Trophoblast cell (in vitro differentiated cells and primary cell): ENCODE measurements around the gene ANGPT4.
A peak's percentile ranks its signal among the peaks of the same experiment; 100 is the strongest.

ENCODE experiments used
- DNase-seq, 2 donors: peaks; one replicate each; pipeline ENCODE4 v3.0.0-alpha.2; 2016
- H2AFZ ChIP-seq: 2 replicates; pipeline ENCODE4 v1.6.1; 2013; ENCODE audit warnings: low read length, moderate library complexity, mild to moderate bottlenecking; ENCODE audit not compliant: insufficient read depth, poor library complexity
- H2AK5ac ChIP-seq: 2 replicates; pipeline ENCODE4 v1.6.1; 2013; ENCODE audit warnings: mild to moderate bottlenecking, low read length
- H2BK120ac ChIP-seq: 2 replicates; pipeline ENCODE4 v1.6.1; 2013; ENCODE audit warnings: low read length, mild to moderate bottlenecking, moderate library complexity; ENCODE audit not compliant: insufficient read depth, poor library complexity
- H2BK12ac ChIP-seq: 2 replicates; pipeline ENCODE4 v1.6.1; 2013; ENCODE audit warnings: mild to moderate bottlenecking, low read length, moderate library complexity
- H2BK5ac ChIP-seq: 2 replicates; pipeline ENCODE4 v1.6.1; 2013; ENCODE audit warnings: low read length, low read depth, moderate library complexity, mild to moderate bottlenecking; ENCODE audit not compliant: poor library complexity
- H3K14ac ChIP-seq: 2 replicates; pipeline ENCODE4 v1.6.1; 2013; ENCODE audit warnings: mild to moderate bottlenecking, low read length
- H3K18ac ChIP-seq: 2 replicates; pipeline ENCODE4 v1.6.1; 2013; ENCODE audit warnings: mild to moderate bottlenecking, low read length
- H3K23ac ChIP-seq: 2 replicates; pipeline ENCODE4 v1.6.1; 2013; ENCODE audit warnings: low read length
- H3K27ac ChIP-seq: 2 replicates; pipeline ENCODE4 v1.5.1; 2013; ENCODE audit warnings: low read depth, mild to moderate bottlenecking, inconsistent platforms, low read length, moderate library complexity
- H3K27me3 ChIP-seq: 2 replicates; pipeline ENCODE4 v1.6.1; 2013; ENCODE audit warnings: inconsistent platforms, mild to moderate bottlenecking, low read length, moderate library complexity; ENCODE audit not compliant: insufficient read depth
- H3K36me3 ChIP-seq, 2 experiments: 1 replicate in 1 of 2; 2 replicates in 1 of 2; pipeline ENCODE4 v1.6.1; 2013; ENCODE audit warnings: low read length in 2 of 2, mild to moderate bottlenecking in 2 of 2, moderate library complexity in 1 of 2; ENCODE audit not compliant: insufficient read depth in 2 of 2, control insufficient read depth in 1 of 2
- H3K4ac ChIP-seq: 2 replicates; pipeline ENCODE4 v1.6.1; 2013; ENCODE audit warnings: low read depth, mild to moderate bottlenecking, low read length, moderate library complexity
- H3K4me1 ChIP-seq, 2 experiments: 1 replicate in 1 of 2; 2 replicates in 1 of 2; pipeline ENCODE4 v1.6.1; 2013; ENCODE audit warnings: low read length in 2 of 2, mild to moderate bottlenecking in 2 of 2, moderate library complexity in 1 of 2; ENCODE audit not compliant: insufficient read depth in 2 of 2, control insufficient read depth in 1 of 2
- H3K4me2 ChIP-seq: 2 replicates; pipeline ENCODE4 v1.6.1; 2013; ENCODE audit warnings: inconsistent platforms, mild to moderate bottlenecking, low read length, moderate library complexity
- H3K4me3 ChIP-seq: 2 replicates; pipeline ENCODE4 v1.5.1; 2013; ENCODE audit warnings: mild to moderate bottlenecking, low read depth, low read length, inconsistent platforms
- H3K79me1 ChIP-seq: one replicate; pipeline ENCODE4 v1.6.1; 2013; ENCODE audit warnings: low read length
- H3K79me2 ChIP-seq: 2 replicates; pipeline ENCODE4 v1.6.1; 2013; ENCODE audit warnings: low read length, mild to moderate bottlenecking; ENCODE audit not compliant: control insufficient read depth, insufficient read depth, poor library complexity
- H3K9ac ChIP-seq: 2 replicates; pipeline ENCODE4 v1.6.1; 2013; ENCODE audit warnings: mild to moderate bottlenecking, low read length
- H3K9me3 ChIP-seq: 2 replicates; pipeline ENCODE4 v1.6.1; 2013; ENCODE audit warnings: low read depth, mild to moderate bottlenecking, control low read depth, inconsistent platforms, low read length; ENCODE audit not compliant: insufficient read depth
- H4K12ac ChIP-seq: 2 replicates; pipeline ENCODE4 v1.6.1; 2013; ENCODE audit warnings: low read depth, mild to moderate bottlenecking, low read length, moderate library complexity
- H4K8ac ChIP-seq: 2 replicates; pipeline ENCODE4 v1.6.1; 2013; ENCODE audit warnings: low read depth, mild to moderate bottlenecking, low read length, moderate library complexity
- H4K91ac ChIP-seq: one replicate; pipeline ENCODE4 v1.6.1; 2013; ENCODE audit warnings: low read depth, mild to moderate bottlenecking, low read length, moderate library complexity
- WGBS: extraction: QIAGEN DNeasy Blood & Tissue Kit; methylation state at CpG from one replicate; pipeline ENCODE4 v1.1.7; 2013; ENCODE audit warnings: missing lambda C conversion rate; ENCODE audit not compliant: insufficient read length, insufficient coverage; ENCODE audit errors: extremely low coverage; 5-methylcytosine and 5-hydroxymethylcytosine counted together

The ANGPT4 gene

DNA sequence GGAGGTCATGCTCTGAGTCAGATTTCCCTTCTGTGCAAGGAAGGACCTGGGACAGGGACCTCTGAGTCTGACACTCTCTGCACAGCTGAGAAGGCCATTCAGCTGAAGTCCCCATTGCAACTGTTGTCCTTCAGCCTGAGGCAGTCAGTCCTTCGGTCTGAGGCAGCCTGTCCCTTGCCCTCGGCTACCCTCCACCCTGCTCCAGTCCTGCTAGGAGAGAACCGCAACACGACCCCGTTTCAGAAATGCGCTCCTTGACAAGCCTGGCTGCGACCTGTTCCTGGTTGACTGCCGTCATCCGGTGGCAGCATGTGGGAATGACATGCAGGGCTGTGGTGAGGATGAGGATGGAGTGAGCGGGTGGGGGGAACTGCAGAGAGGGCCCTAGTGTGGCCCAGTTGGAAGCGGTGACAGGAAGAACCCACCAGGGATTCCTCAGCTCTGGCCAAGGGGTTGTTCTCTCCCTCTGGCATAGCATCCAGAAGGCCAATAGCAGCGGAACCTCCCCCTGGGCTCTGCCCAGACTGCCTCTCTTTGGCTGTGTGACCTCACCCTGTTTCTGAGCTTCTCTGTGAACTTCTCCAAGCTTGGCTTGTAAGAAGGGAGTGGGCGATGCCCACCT, 40.3 kb upstream of the ANGPT4 start:
- H2AK5ac ChIP-seq: no peak overlapping the region
- peak; percentile 63 to 82 for DNase-seq
- no peak overlapping the region for H3K18ac ChIP-seq
- no peak overlapping the region for H3K4ac ChIP-seq
- H3K9ac ChIP-seq: no peak overlapping the region
- no peak overlapping the region for H3K4me2 ChIP-seq
- H2BK5ac ChIP-seq: no peak overlapping the region
- no peaks in the 10 kb centered on the region for H3K9me3 ChIP-seq
- no peak overlapping the region for H2AFZ ChIP-seq
- H3K79me2 ChIP-seq: no peaks in the 10 kb centered on the region
- H4K12ac ChIP-seq: no peak overlapping the region
- H2BK12ac ChIP-seq: no peak overlapping the region
- H3K79me1 ChIP-seq: no peaks in the 10 kb centered on the region
- no peaks in the 10 kb centered on the region for H3K27me3 ChIP-seq
- no peak overlapping the region for H4K91ac ChIP-seq
- peaks cover 3 to 6% of the 10 kb centered on the region in 2 experiments for H3K4me1 ChIP-seq
- no peaks in the 10 kb centered on the region for H3K36me3 ChIP-seq
- H4K8ac ChIP-seq: no peak overlapping the region
- WGBS: no CpG with 5 or more reads among the region's 13 CpGs
- H3K14ac ChIP-seq: no peak overlapping the region
- H2BK120ac ChIP-seq: no peak overlapping the region
- no peak overlapping the region for H3K4me3 ChIP-seq
- H3K27ac ChIP-seq: no peak overlapping the region
- no peak overlapping the region for H3K23ac ChIP-seq

DNA sequence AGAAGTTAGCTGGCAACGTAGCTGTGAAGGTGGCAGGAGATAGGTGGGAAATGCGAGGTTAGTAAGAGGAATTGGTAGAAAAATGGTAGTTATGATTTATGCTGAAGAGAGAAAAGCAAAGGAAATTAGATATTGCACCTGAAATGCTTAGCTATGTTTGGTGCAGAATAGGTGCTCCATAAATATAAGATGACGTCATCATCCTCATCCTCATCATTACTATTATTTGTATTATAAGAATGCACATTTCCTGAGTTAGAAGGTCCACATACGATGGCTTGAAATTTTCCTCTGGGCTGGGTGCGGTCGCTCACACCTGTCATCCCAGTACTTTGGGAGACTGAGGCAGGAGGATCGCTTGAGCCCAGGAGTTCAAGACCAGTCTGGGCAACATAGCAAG, 39.5 kb upstream of the ANGPT4 start:
- 100% methylated on average over 1 of the region's 7 CpGs for WGBS
- H3K36me3 ChIP-seq: no peaks in the 10 kb centered on the region

DNA sequence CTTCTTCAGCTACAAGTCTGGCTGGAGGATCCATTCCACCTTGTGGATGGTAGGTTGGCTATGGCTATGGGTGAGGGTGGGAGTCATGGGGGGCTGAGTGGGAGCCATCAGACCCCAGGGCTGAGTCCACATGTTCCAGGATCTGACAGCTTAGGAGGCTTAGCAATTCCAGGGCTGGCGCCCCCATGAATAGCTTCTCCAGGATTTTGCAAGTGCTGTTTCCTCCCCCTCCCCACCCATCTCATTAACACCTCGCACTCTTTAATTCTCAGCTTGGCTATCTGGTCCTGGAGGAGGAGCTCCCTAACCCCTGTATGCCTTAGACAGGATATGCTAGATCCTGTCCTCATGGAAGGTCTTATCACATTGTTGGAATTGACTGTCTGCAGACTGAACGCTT, 39.0 kb upstream of the ANGPT4 start:
- no peak overlapping the region for H3K27ac ChIP-seq
- H3K27me3 ChIP-seq: no peaks in the 10 kb centered on the region
- no peak overlapping the region for H4K12ac ChIP-seq
- no peak overlapping the region for H3K23ac ChIP-seq
- no peak for DNase-seq
- H3K14ac ChIP-seq: no peak overlapping the region
- H2BK120ac ChIP-seq: no peak overlapping the region
- no CpG with 5 or more reads among the region's 3 CpGs for WGBS
- no peak overlapping the region for H3K18ac ChIP-seq
- no peaks in the 10 kb centered on the region for H3K79me1 ChIP-seq
- no peaks in the 10 kb centered on the region for H3K79me2 ChIP-seq
- no peaks in the 10 kb centered on the region for H3K9me3 ChIP-seq
- no peak overlapping the region for H2AK5ac ChIP-seq
- no peak overlapping the region for H3K4ac ChIP-seq
- H2AFZ ChIP-seq: no peak overlapping the region
- no peak overlapping the region for H4K91ac ChIP-seq
- peaks cover 3 to 6% of the 10 kb centered on the region in 2 experiments for H3K4me1 ChIP-seq
- no peak overlapping the region for H2BK5ac ChIP-seq
- no peak overlapping the region for H4K8ac ChIP-seq
- H3K36me3 ChIP-seq: no peaks in the 10 kb centered on the region
- H3K4me2 ChIP-seq: no peak overlapping the region
- H2BK12ac ChIP-seq: no peak overlapping the region
- no peak overlapping the region for H3K4me3 ChIP-seq
- H3K9ac ChIP-seq: no peak overlapping the region

More for the DNA sequence above, 39.5 kb upstream of the ANGPT4 start:
- Histone ChIP-seq H2AK5ac (no peak overlapping the region), H3K27me3 (no peaks in the 10 kb centered on the region), H3K9ac (no peak overlapping the region), H3K4ac (no peak overlapping the region), H4K8ac (no peak overlapping the region), H3K4me2 (no peak overlapping the region), H3K9me3 (no peaks in the 10 kb centered on the region), H2BK120ac (no peak overlapping the region), H3K4me1 (peaks cover 3 to 6% of the 10 kb centered on the region in 2 experiments), H2BK5ac (no peak overlapping the region), H4K12ac (no peak overlapping the region), H3K4me3 (no peak overlapping the region), H3K27ac (no peak overlapping the region), H3K79me2 (no peaks in the 10 kb centered on the region), H3K18ac (no peak overlapping the region), H4K91ac (no peak overlapping the region), H3K79me1 (no peaks in the 10 kb centered on the region), H3K14ac (no peak overlapping the region), H2AFZ (no peak overlapping the region), H2BK12ac (no peak overlapping the region), H3K23ac (no peak overlapping the region)
- DNase-seq: no peak

DNA sequence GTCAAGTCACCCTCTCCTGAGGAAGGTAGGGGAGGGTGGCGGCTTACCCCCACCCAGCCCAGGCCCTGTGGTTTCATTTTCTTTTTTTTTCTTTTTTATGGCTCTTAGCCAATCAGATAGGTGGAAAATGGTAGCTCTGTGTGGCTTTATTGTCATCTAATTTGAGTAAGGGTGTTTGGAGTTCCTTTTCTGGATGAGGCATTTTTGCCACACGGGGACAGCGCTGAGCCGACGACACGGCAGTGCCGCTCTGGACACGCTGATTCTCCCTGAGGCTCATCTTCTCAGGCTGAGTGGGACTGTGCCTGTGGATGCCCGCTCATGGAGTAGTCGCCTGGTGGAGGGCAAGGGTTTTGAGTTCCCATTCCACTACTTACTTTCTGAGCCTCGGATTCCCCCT, 37.6 kb upstream of the ANGPT4 start:
- peak; percentile 30 to 66 for DNase-seq
- Histone ChIP-seq H3K27ac (no peak overlapping the region), H3K4me3 (no peak overlapping the region), H3K79me1 (no peaks in the 10 kb centered on the region), H2BK120ac (no peak overlapping the region), H3K4me2 (no peak overlapping the region), H3K79me2 (no peaks in the 10 kb centered on the region), H3K23ac (no peak overlapping the region), H2AFZ (no peak overlapping the region), H3K14ac (no peak overlapping the region), H2BK12ac (no peak overlapping the region), H3K18ac (no peak overlapping the region), H3K4me1 (peaks cover 0 to 2% of the 10 kb centered on the region in 2 experiments), H2BK5ac (no peak overlapping the region), H3K9me3 (no peaks in the 10 kb centered on the region), H3K4ac (no peak overlapping the region), H3K27me3 (no peaks in the 10 kb centered on the region), H3K9ac (no peak overlapping the region), H2AK5ac (no peak overlapping the region), H4K12ac (no peak overlapping the region), H3K36me3 (no peaks in the 10 kb centered on the region), H4K8ac (no peak overlapping the region), H4K91ac (no peak overlapping the region)
- no CpG with 5 or more reads among the region's 11 CpGs for WGBS
